Panc1 (cell line): Measurements from ENCODE around the gene FCRL5.

ENCODE experiments used
- POLR2AphosphoS5 ChIP-seq: IDR thresholded peaks from 2 replicates; pipeline ENCODE4 v1.6.1; 2012; ENCODE audit warnings: mild to moderate bottlenecking, low read depth, low read length, moderate library complexity
- SIN3A ChIP-seq: IDR thresholded peaks from 2 replicates; pipeline ENCODE4 v1.6.1; 2012; ENCODE audit warnings: low read depth, mild to moderate bottlenecking, low read length, moderate library complexity, borderline replicate concordance; ENCODE audit not compliant: insufficient read depth
- TCF7L2 ChIP-seq: IDR thresholded peaks from 2 replicates; pipeline ENCODE4 v1.6.1; 2011; ENCODE audit warnings: mild to moderate bottlenecking, low read depth, low read length, inconsistent platforms
- TF ChIP-seq, protein P1 (sequence below): fragments of 450-650 bp; IDR thresholded peaks from 2 replicates; pipeline ENCODE4 v1.5.1; 2017; ENCODE audit warnings: mild to moderate bottlenecking
- TF ChIP-seq, protein P2 (sequence below), 2 experiments: IDR thresholded peaks; 2 replicates each; pipeline ENCODE4 v1.6.1; 2011 to 2012; ENCODE audit warnings: low read depth in 2 of 2, control low read depth in 1 of 2, low read length in 1 of 2, mild to moderate bottlenecking in 1 of 2, moderate library complexity in 1 of 2; ENCODE audit not compliant: insufficient read depth in 1 of 2

DNA sequence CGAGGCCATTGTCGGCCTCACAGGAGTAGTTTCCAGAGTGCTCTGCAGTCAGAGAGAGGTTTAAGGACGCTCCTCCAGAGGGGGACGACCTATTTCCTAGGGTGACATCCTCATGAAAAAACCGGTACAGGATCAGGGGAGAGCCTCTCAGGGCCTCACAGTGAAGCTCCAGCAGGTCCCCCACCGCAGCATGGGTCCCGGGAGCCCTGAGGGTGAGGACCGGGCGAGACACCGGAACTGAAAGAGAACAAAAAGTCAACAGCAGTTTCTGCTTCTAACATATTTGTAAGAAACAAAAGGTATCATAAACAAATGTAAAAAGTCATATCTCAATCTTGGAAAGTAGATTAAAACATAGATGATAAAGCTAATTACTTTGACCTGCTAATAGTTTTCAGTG is 31.3 kb downstream of the FCRL5 start:
- TF ChIP-seq, protein P1, sequence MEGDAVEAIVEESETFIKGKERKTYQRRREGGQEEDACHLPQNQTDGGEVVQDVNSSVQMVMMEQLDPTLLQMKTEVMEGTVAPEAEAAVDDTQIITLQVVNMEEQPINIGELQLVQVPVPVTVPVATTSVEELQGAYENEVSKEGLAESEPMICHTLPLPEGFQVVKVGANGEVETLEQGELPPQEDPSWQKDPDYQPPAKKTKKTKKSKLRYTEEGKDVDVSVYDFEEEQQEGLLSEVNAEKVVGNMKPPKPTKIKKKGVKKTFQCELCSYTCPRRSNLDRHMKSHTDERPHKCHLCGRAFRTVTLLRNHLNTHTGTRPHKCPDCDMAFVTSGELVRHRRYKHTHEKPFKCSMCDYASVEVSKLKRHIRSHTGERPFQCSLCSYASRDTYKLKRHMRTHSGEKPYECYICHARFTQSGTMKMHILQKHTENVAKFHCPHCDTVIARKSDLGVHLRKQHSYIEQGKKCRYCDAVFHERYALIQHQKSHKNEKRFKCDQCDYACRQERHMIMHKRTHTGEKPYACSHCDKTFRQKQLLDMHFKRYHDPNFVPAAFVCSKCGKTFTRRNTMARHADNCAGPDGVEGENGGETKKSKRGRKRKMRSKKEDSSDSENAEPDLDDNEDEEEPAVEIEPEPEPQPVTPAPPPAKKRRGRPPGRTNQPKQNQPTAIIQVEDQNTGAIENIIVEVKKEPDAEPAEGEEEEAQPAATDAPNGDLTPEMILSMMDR, result no peak
- TF ChIP-seq POLR2AphosphoS5 (no peak), TCF7L2 (no peak), SIN3A (no peak)
- TF ChIP-seq, protein P2, sequence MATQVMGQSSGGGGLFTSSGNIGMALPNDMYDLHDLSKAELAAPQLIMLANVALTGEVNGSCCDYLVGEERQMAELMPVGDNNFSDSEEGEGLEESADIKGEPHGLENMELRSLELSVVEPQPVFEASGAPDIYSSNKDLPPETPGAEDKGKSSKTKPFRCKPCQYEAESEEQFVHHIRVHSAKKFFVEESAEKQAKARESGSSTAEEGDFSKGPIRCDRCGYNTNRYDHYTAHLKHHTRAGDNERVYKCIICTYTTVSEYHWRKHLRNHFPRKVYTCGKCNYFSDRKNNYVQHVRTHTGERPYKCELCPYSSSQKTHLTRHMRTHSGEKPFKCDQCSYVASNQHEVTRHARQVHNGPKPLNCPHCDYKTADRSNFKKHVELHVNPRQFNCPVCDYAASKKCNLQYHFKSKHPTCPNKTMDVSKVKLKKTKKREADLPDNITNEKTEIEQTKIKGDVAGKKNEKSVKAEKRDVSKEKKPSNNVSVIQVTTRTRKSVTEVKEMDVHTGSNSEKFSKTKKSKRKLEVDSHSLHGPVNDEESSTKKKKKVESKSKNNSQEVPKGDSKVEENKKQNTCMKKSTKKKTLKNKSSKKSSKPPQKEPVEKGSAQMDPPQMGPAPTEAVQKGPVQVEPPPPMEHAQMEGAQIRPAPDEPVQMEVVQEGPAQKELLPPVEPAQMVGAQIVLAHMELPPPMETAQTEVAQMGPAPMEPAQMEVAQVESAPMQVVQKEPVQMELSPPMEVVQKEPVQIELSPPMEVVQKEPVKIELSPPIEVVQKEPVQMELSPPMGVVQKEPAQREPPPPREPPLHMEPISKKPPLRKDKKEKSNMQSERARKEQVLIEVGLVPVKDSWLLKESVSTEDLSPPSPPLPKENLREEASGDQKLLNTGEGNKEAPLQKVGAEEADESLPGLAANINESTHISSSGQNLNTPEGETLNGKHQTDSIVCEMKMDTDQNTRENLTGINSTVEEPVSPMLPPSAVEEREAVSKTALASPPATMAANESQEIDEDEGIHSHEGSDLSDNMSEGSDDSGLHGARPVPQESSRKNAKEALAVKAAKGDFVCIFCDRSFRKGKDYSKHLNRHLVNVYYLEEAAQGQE (IDR thresholded peaks at IDR 0.05; ENCODE audit: insufficient read depth in 1 of 2, low read depth in 2 of 2, low read length in 1 of 2), result no peak
